HG03378 (cell line): Measurements from ENCODE around the gene ANO6.
"Not testable (repeated sequence)": the region's sequence is repeated elsewhere in the genome, so short reads cannot be mapped to it uniquely, and the experiment has no call there.

Source experiments
- ATAC-seq: cut with Tn5 transposase; IDR thresholded peaks from one replicate; pipeline ENCODE4 v1.9.1; 2021; ENCODE audit warnings: mild to moderate bottlenecking, moderate library complexity; ENCODE audit not compliant: unreplicated experiment

Gene ANO6

GRCh38 chr12:45397499-45397898 is 181.6 kb downstream of the ANO6 start:
- ATAC-seq, result not testable (repeated sequence)

GRCh38 chr12:45398552-45398951 is 182.7 kb downstream of the ANO6 start:
- ATAC-seq, result no peak

GRCh38 chr12:45400991-45401390 is 185.1 kb downstream of the ANO6 start:
- ATAC-seq, result no peak

- no peak for ATAC-seq
Observed at GRCh38 chr12:45402288-45402687, 186.4 kb downstream of the ANO6 start.

- ATAC-seq, result no peak
Observed at GRCh38 chr12:45406988-45407850, 191.3 kb downstream of the ANO6 start.

GRCh38 chr12:45407981-45408728 is 192.3 kb downstream of the ANO6 start:
- no peak for ATAC-seq

GRCh38 chr12:45408729-45409114 is 192.8 kb downstream of the ANO6 start:
- no peak for ATAC-seq

- no peak for ATAC-seq
Observed at GRCh38 chr12:45409966-45410365, 194.1 kb downstream of the ANO6 start.

- no peak for ATAC-seq
Observed at GRCh38 chr12:45411626-45412025, 195.7 kb downstream of the ANO6 start.

GRCh38 chr12:45415393-45415817 is 199.5 kb downstream of the ANO6 start:
- peak; percentile 99 for ATAC-seq

GRCh38 chr12:45416126-45416525 is 200.2 kb downstream of the ANO6 start:
- ATAC-seq, result no peak

GRCh38 chr12:45418520-45418919 is 202.6 kb downstream of the ANO6 start:
- ATAC-seq, result no peak

GRCh38 chr12:45419317-45419814 is 203.5 kb downstream of the ANO6 start:
- ATAC-seq, result no peak

GRCh38 chr12:45421736-45422135 is 205.8 kb downstream of the ANO6 start:
- ATAC-seq, result no peak

- ATAC-seq, result no peak
Observed at GRCh38 chr12:45423931-45424330, 208.0 kb downstream of the ANO6 start.

GRCh38 chr12:45425426-45425825 is 209.5 kb downstream of the ANO6 start:
- no peak for ATAC-seq

GRCh38 chr12:45426294-45426693 is 210.4 kb downstream of the ANO6 start:
- no peak for ATAC-seq

- no peak for ATAC-seq
Observed at GRCh38 chr12:45427042-45427441, 211.1 kb downstream of the ANO6 start.

- ATAC-seq, result no peak
Observed at GRCh38 chr12:45429831-45430230, 213.9 kb downstream of the ANO6 start.

- no peak for ATAC-seq
Observed at GRCh38 chr12:45431126-45431525, 215.2 kb downstream of the ANO6 start.

- ATAC-seq, result no peak
Observed at GRCh38 chr12:45432710-45433109, 216.8 kb downstream of the ANO6 start.

- ATAC-seq, result no peak
Observed at GRCh38 chr12:45433441-45433868, 217.6 kb downstream of the ANO6 start.
